Measurements from ENCODE around the gene XPO4.
"Not testable (repeated sequence)": the region's sequence is repeated elsewhere in the genome, so short reads cannot be mapped to it uniquely, and the experiment has no call there.

The XPO4 gene

DNA sequence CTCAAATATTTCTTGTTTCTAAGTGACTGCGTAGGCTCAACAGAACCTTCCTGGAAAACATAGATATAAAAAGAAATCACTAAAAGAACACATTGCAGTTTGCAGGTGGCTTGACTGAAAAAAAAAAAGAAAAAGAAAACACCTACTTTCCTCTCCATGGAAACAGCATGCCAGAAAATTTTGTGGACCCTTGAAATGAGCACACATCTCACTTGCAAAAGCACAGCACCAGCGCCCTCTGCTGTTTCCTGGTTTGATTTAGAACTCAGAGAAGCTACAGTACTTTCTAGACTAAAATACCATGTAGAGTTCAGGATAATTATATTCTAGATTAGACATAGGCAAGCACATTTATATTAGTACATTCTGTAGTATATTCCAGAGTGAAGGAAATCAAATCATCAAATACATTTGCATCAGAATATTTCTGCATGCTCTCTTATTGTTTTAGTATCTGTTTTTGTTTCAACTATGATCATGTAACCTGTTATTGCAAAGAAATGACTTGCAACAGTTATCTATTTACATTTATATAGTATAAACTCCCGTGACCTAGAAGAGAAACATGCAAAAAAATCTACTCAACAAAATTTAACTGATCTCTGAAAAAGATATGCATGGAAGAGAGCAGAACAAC, 22.3 kb upstream of the XPO4 start:
- H3K9me3 ChIP-seq (ENCODE audit: insufficient read depth, low read length): no peaks in the 10 kb centered on the region
- H3K4me3 ChIP-seq (ENCODE audit: low read length): no peak overlapping the region
- no peaks in the 10 kb centered on the region for H4K20me1 ChIP-seq (ENCODE audit: insufficient read depth, low read length)
- H3K9ac ChIP-seq (ENCODE audit: low read length): no peak overlapping the region
- H3K79me2 ChIP-seq (ENCODE audit: low read length): no peaks in the 10 kb centered on the region
- TF ChIP-seq CTCF (IDR thresholded peaks at IDR 0.05; ENCODE audit: low read depth, low read length): peak; percentile 95
- TF ChIP-seq EZH2phosphoT487 (IDR thresholded peaks at IDR 0.05; ENCODE audit: low read depth): no peak
- no peaks in the 10 kb centered on the region for H3K27me3 ChIP-seq (ENCODE audit: low read depth, low read length)
- H3K4me2 ChIP-seq (ENCODE audit: low read length): no peak overlapping the region
- H3K36me3 ChIP-seq (replicated peaks; ENCODE audit: low read depth, low read length): no peaks in the 10 kb centered on the region
- no peak overlapping the region for H2AFZ ChIP-seq (ENCODE audit: low read depth, low read length)
- H3K4me1 ChIP-seq (ENCODE audit: low read length): 0 out of 2 replicates have a peak, but pooled peaks cover 2% of the 10 kb centered on the region
- no peak overlapping the region for H3K27ac ChIP-seq (ENCODE audit: low read length)

DNA sequence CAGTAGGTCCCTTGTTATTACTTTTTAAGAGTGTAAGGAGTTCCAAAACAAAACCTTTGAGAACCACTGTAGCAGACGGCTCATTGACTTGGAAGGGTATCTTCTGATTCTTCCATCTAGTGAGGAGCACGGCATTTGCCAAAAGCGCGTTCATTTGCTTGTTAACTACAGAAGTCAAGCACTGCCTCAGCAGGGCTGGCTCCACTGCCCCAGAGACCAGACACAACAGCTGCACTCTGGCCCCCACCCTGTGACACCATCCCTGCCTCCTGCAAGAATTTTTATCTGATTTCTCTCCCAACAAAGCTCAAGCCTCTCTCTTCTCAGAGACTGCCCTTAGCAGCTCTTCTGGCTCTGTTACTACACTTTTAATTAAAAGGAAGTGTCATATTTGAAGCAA, 20.7 kb upstream of the XPO4 start:
- Histone ChIP-seq H3K36me3 (replicated peaks; ENCODE audit: low read depth, low read length) (no peaks in the 10 kb centered on the region), H3K4me2 (ENCODE audit: low read length) (no peak overlapping the region), H4K20me1 (ENCODE audit: insufficient read depth, low read length) (no peaks in the 10 kb centered on the region), H2AFZ (ENCODE audit: low read depth, low read length) (no peak overlapping the region), H3K27ac (ENCODE audit: low read length) (no peak overlapping the region), H3K79me2 (ENCODE audit: low read length) (no peaks in the 10 kb centered on the region), H3K9ac (ENCODE audit: low read length) (no peak overlapping the region), H3K27me3 (ENCODE audit: low read depth, low read length) (no peaks in the 10 kb centered on the region), H3K4me3 (ENCODE audit: low read length) (no peak overlapping the region), H3K4me1 (ENCODE audit: low read length) (0 out of 2 replicates have a peak, but pooled peaks cover 2% of the 10 kb centered on the region), H3K9me3 (ENCODE audit: insufficient read depth, low read length) (no peaks in the 10 kb centered on the region)
- TF ChIP-seq CTCF (IDR thresholded peaks at IDR 0.05; ENCODE audit: low read depth, low read length) (no peak), EZH2phosphoT487 (IDR thresholded peaks at IDR 0.05; ENCODE audit: low read depth) (no peak)

DNA sequence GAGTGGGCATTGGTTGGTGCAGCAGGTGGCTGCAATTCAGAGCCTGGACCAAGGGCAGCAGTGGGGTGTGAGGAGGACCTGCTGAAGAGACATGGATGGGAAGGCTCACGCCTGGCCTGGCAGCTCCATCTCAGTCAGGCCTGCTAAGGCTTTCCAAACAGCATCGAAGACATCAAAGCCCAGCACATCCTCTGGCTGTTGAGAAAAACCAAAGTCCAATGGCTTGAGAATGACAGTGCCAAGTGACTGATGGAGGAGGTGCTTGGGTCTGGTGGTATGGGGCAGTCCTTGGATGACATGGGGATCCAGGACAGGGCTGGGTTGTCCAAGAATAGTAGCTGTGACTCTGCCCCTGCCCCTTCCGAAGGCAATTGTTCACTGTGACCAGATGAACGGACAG, 19.0 kb upstream of the XPO4 start:
- Histone ChIP-seq H3K4me3 (ENCODE audit: low read length) (no peak overlapping the region), H3K4me2 (ENCODE audit: low read length) (no peak overlapping the region), H3K27ac (ENCODE audit: low read length) (no peak overlapping the region), H3K9me3 (ENCODE audit: insufficient read depth, low read length) (no peaks in the 10 kb centered on the region), H3K79me2 (ENCODE audit: low read length) (no peaks in the 10 kb centered on the region), H3K9ac (ENCODE audit: low read length) (no peak overlapping the region), H3K4me1 (ENCODE audit: low read length) (no peaks in the 10 kb centered on the region), H3K36me3 (replicated peaks; ENCODE audit: low read depth, low read length) (no peaks in the 10 kb centered on the region), H4K20me1 (ENCODE audit: insufficient read depth, low read length) (no peaks in the 10 kb centered on the region), H3K27me3 (ENCODE audit: low read depth, low read length) (no peaks in the 10 kb centered on the region), H2AFZ (ENCODE audit: low read depth, low read length) (no peak overlapping the region)
- TF ChIP-seq CTCF (IDR thresholded peaks at IDR 0.05; ENCODE audit: low read depth, low read length): no peak
- no peak for TF ChIP-seq EZH2phosphoT487 (IDR thresholded peaks at IDR 0.05; ENCODE audit: low read depth)

GRCh38 chr13:20915676-20916075, 13.1 kb upstream of the XPO4 start:
- not testable (repeated sequence) for H3K9ac ChIP-seq (ENCODE audit: low read length); H3K36me3 ChIP-seq (replicated peaks; ENCODE audit: low read depth, low read length)

More at GRCh38 chr13:20915676-20916075, 13.1 kb upstream of the XPO4 start:
- not testable (repeated sequence) for H3K79me2 ChIP-seq (ENCODE audit: low read length); H3K4me2 ChIP-seq (ENCODE audit: low read length); H4K20me1 ChIP-seq (ENCODE audit: insufficient read depth, low read length); H2AFZ ChIP-seq (ENCODE audit: low read depth, low read length); H3K4me3 ChIP-seq (ENCODE audit: low read length); H3K4me1 ChIP-seq (ENCODE audit: low read length); H3K27me3 ChIP-seq (ENCODE audit: low read depth, low read length); H3K9me3 ChIP-seq (ENCODE audit: insufficient read depth, low read length); H3K27ac ChIP-seq (ENCODE audit: low read length)

Measured in OCI-LY3 (cell line).